Small intestine (tissue), 16 donors: ENCODE measurements around the gene ROS1. TPM values are rescaled to one million over a fixed set of nuclear protein-coding genes. Genes with fewer than 3 reads are reported as not detected.
A peak's percentile ranks its signal among the peaks of the same experiment; 100 is the strongest.
"Not testable (repeated sequence)": the region's sequence is repeated elsewhere in the genome, so short reads cannot be mapped to it uniquely, and the experiment has no call there.

Source experiments
- DNase-seq, 2 donors: peaks; one replicate each; pipeline versions ENCODE4 v3.0.0 to v3.0.0-alpha.2; 2013
- FAIRE-seq: peaks from 2 replicates; lab custom pipeline; 2012; peaks lifted over from hg19 to GRCh38; lab: Jason Lieb, UNC
- H3K27ac ChIP-seq, 3 donors: one replicate each; pipeline ENCODE4 v1.5.1; 2013; ENCODE audit warnings: low read length in 2 of 3, mild to moderate bottlenecking in 2 of 3, control low read depth in 1 of 3, inconsistent platforms in 1 of 3, low read depth in 1 of 3, moderate library complexity in 1 of 3
- H3K27me3 ChIP-seq, 3 donors: one replicate each; pipeline ENCODE4 v1.6.1; 2013; ENCODE audit warnings: low read length in 3 of 3, inconsistent platforms in 1 of 3; ENCODE audit not compliant: control insufficient read depth in 3 of 3, insufficient read depth in 3 of 3
- H3K36me3 ChIP-seq, 3 donors: one replicate each; pipeline ENCODE4 v1.6.1; 2013; ENCODE audit warnings: low read length in 3 of 3, inconsistent platforms in 1 of 3, low read depth in 1 of 3, mild to moderate bottlenecking in 1 of 3, moderate library complexity in 1 of 3; ENCODE audit not compliant: control insufficient read depth in 3 of 3, insufficient read depth in 2 of 3
- H3K4me1 ChIP-seq, 3 donors: one replicate each; pipeline ENCODE4 v1.6.1; 2013; ENCODE audit warnings: low read length in 2 of 3, inconsistent platforms in 1 of 3, low read depth in 1 of 3, mild to moderate bottlenecking in 1 of 3, moderate library complexity in 1 of 3; ENCODE audit not compliant: control insufficient read depth in 3 of 3, insufficient read depth in 2 of 3
- H3K4me3 ChIP-seq, 3 donors: one replicate each; pipeline ENCODE4 v1.5.1; 2013; ENCODE audit warnings: low read length in 3 of 3, control low read depth in 1 of 3, inconsistent platforms in 1 of 3, low read depth in 1 of 3, mild to moderate bottlenecking in 1 of 3, moderate library complexity in 1 of 3
- H3K9me3 ChIP-seq, 2 donors: one replicate each; pipeline ENCODE4 v1.6.1; 2013; ENCODE audit warnings: low read depth in 1 of 2, low read length in 1 of 2; ENCODE audit not compliant: control insufficient read depth in 2 of 2, insufficient read depth in 1 of 2
- WGBS, 3 donors: extraction: QIAGEN DNeasy Blood & Tissue Kit; methylation state at CpG; one replicate each; pipeline ENCODE4 v1.1.7; 2013; 5-methylcytosine and 5-hydroxymethylcytosine counted together
- long read RNA-seq, 10 donors: transcript quantifications; one replicate each; lab custom pipeline, GENCODE V29; 2026
- polyA plus RNA-seq, 4 donors: library from polyadenylated mRNA; stranded (reverse) in 3 of 4; unstranded in 1 of 4; fragments of 200-250 nt in 3 of 4; fragments of 120-200 nt in 1 of 4; gene quantifications; one replicate each; pipeline versions ENCODE4 v1.2.1 to v1.2.3, GENCODE V29; 2013
- donor health status: healthy with polysubstance abuse.
- donor health status: control.
- donor health status: control.
- donor health status: Bipolar disorder and iron deficiency.
- donor health status: healthy.

ROS1 gene
- polyA plus RNA-seq, result 1 to 10 TPM in 1 of 4 donors, under 1 TPM in 2, not detected in 1; under 0.01 to 4.9 (median under 0.01) TPM
- long read RNA-seq, donor 1, result 0 reads
- long read RNA-seq, donor 2, result 0 reads
- long read RNA-seq, donor 3, result 0 reads
- long read RNA-seq, donor 4, result 0 reads
- long read RNA-seq, donor 5, result 0 reads
- long read RNA-seq, donor 6, result 0 reads
- long read RNA-seq, donor 7, result 0 reads
- long read RNA-seq, donor 8, result 0 reads
- long read RNA-seq, donor 9, result 0 reads
- long read RNA-seq, donor 10, result 0 reads

DNA sequence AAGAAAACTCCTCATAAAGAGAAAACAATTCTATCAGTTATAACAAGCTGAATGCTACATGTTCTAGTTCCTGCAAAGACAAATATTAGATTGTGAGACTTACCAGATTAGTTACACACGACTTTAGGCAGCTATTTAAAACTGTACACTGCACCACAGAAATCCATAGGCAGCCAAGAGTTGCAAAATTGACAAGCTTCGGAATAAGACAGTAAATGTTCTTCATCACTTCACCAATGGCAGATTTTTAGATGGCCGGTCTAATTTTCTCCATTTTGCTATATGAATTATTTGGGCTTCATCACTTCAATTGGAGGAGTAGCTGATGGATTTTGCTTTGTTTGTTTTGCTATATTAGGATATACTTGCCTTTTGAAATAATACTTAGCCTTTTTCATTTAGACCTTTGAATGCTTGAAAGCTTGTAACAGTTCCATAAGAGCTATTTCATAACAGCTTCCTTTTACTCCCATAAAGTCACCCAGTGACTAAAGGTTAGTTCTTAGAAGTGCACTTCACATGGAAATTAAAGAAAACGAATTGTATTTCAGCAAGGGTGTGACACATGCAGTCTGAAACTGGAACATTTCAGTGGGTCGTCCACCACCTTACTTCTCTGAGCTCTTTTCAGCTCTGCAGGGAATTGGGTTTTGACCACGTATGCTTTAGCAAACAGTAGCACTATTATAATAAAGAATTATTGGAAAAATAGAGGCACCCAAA is at the start of gene ROS1:
TSS of gene ROS1 (minus strand) at position 512 of the 723 bp plus-strand sequence. CDS start at position 226, 286 bp downstream.
- 28 to 49% (median 36%) methylated on average over 6 of the region's 6 CpGs for WGBS, 3 donors
- H3K4me3 ChIP-seq, result no peak within 1 kb of the TSS
- FAIRE-seq (no peak), DNase-seq (peak; percentile 16 to 56)
- H3K36me3 ChIP-seq, result no peaks in the 10 kb centered on the region
- H3K27ac ChIP-seq, result peak within 1 kb of the TSS in 1 of 3 donors; percentile 65
- no peaks in the 10 kb centered on the region for H3K9me3 ChIP-seq
- no peaks in the 10 kb centered on the region for H3K27me3 ChIP-seq
- peaks cover 0 to 7% (median 0%) of the 10 kb centered on the region in 3 donors for H3K4me1 ChIP-seq

DNA sequence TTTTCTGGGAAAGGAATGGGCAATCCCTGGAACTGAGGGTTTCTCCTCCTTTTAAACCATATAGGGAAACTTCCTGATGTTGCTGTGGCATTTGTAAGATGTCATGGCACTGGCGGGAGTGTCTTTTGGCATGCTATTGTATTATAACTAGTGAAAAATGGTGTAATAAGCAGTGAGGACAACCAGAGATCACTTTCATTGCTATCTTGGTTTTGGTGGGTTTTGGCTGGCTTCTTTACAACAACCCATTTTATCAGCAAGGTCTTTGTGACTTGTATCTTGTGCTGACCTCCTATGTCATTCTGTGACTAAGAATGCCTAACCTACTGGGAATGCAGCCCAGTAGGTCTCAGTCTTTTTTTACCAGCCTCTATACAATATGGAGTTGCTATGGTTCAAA is 47.7 kb upstream of the ROS1 start:
- 86 to 100% (median 93%) methylated on average over 1 of the region's 1 CpG for WGBS, 3 donors
- no peaks in the 10 kb centered on the region for H3K4me1 ChIP-seq
- no peak overlapping the region for H3K4me3 ChIP-seq
- no peak overlapping the region for H3K27ac ChIP-seq
- no peaks in the 10 kb centered on the region for H3K27me3 ChIP-seq
- H3K36me3 ChIP-seq, result no peaks in the 10 kb centered on the region
- no peaks in the 10 kb centered on the region for H3K9me3 ChIP-seq
- DNase-seq, result no peak
- FAIRE-seq, result no peak

DNA sequence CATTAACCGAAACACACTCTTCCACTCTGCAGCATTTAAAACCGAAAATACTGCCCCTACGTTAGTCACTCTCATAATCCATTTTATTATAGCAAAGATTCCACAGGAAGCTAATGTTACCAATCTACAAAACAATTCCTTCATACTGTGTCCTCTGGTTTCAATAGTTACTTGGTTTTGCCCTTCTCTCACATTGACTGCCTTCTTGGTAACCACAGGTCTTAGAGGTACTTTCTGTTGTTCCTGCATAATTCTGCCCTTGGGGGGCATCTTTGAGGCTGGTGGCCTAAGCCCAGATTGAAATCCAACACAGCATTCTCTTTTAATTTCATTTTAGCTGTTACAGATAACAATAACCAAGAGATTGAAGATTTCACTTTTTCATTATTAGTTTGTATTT is 46.9 kb upstream of the ROS1 start:
- no peak for DNase-seq
- no peaks in the 10 kb centered on the region for H3K4me1 ChIP-seq
- H3K27me3 ChIP-seq, result no peaks in the 10 kb centered on the region
- FAIRE-seq, result no peak
- no peaks in the 10 kb centered on the region for H3K36me3 ChIP-seq
- H3K4me3 ChIP-seq, result no peak overlapping the region
- no peaks in the 10 kb centered on the region for H3K9me3 ChIP-seq
- 88 to 94% (median 93%) methylated on average over 3 of the region's 3 CpGs for WGBS, 3 donors
- H3K27ac ChIP-seq, result no peak overlapping the region

DNA sequence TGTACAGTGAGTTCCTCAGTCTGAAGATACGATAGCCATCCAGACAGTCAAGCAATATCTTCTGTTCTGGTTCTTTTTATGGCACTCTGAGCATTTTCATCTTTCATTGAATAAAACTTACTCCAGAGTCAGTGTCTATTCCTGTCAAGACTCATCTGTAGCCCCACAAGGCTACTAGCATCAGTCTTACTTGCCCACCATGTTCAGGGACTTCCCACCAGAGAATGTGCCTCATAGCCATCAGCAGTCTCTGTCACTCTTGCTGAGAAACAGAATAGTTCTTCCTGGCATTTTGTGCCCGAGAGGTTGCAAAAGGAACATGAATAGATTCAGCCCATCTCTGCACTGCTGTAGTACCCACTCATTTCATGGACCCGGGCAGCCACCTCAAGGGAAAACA is 44.0 kb upstream of the ROS1 start:
- no peak overlapping the region for H3K27ac ChIP-seq
- no peak overlapping the region for H3K4me3 ChIP-seq
- H3K27me3 ChIP-seq, result no peaks in the 10 kb centered on the region
- 84 to 93% (median 93%) methylated on average over 3 of the region's 3 CpGs for WGBS, 3 donors
- FAIRE-seq, result no peak
- no peaks in the 10 kb centered on the region for H3K4me1 ChIP-seq
- no peaks in the 10 kb centered on the region for H3K36me3 ChIP-seq
- no peak for DNase-seq
- no peaks in the 10 kb centered on the region for H3K9me3 ChIP-seq

DNA sequence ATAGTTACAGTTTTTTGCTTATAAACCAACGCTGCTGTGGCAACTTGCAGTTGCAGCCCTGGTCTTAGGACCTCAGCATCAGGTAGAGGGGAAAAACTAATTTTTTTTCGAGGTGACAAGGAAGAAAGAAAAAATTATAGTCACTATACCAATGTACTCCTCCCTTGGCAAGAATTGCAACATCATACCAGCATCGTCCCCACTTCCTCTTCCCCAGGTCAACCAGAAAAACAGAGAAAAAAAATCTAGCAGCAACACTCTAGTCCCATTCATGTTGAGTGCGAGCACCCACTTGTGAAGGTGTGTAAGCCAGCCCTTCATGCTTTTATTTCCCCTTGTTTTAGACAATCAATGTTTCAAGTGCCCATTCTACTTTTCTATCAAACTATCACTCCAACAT is 43.6 kb upstream of the ROS1 start:
- Histone ChIP-seq H3K4me1 (no peaks in the 10 kb centered on the region), H3K27ac (no peak overlapping the region), H3K9me3 (no peaks in the 10 kb centered on the region), H3K4me3 (no peak overlapping the region), H3K27me3 (no peaks in the 10 kb centered on the region), H3K36me3 (no peaks in the 10 kb centered on the region)
- FAIRE-seq (no peak), DNase-seq (peak in 1 of 2 donors; percentile 9)
- 54 to 69% (median 66%) methylated on average over 4 of the region's 4 CpGs for WGBS, 3 donors

DNA sequence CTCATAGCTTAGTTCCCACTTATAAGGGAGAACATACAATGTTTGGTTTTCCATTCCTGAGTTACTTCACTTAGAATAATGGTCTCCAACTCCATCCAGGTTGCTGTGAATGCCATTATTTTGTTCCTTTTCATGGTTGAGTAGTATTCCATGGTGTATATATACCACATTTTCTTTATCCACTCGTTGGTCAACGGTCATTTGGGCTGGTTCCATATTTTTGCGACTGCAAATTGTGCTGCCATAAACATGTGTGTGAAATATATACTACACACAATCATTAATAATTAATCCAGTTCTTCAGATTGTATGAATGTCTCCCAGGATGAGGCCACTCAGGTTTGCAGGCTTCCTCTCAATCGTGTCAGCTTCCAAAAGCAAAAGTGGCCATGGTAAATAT is 42.8 kb upstream of the ROS1 start:
- not testable (repeated sequence) for H3K36me3 ChIP-seq, FAIRE-seq, H3K4me1 ChIP-seq, H3K4me3 ChIP-seq, H3K27ac ChIP-seq, H3K9me3 ChIP-seq, H3K27me3 ChIP-seq
- 16 to 60% (median 41%) methylated on average over 4 of the region's 4 CpGs for WGBS, 3 donors
- DNase-seq, result peak in 1 of 2 donors; percentile 79

DNA sequence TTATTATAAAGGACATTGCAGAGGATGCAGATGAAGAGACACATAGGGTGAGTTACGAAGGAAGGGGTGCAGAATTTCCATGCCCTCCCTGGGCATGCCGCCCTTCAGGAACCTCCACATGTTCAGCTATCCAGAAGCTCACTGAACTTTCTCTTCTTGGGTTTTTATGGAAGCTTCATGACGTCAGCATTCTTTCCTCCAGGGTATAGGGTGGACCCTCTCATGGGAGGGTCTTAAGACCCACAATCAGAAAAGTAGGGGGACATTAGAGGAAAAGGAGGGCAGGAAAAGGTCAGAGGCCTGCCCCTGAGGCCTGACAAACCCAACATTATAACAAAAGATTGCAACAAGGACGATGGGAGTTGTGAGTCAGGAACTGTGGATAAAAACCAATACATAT is 42.1 kb upstream of the ROS1 start:
- WGBS, 3 donors, result 86 to 92% (median 91%) methylated on average over 4 of the region's 4 CpGs
- Histone ChIP-seq H3K4me3 (no peak overlapping the region), H3K27ac (no peak overlapping the region), H3K4me1 (no peaks in the 10 kb centered on the region), H3K9me3 (no peaks in the 10 kb centered on the region), H3K27me3 (no peaks in the 10 kb centered on the region), H3K36me3 (no peaks in the 10 kb centered on the region)
- FAIRE-seq, result no peak
- no peak for DNase-seq

DNA sequence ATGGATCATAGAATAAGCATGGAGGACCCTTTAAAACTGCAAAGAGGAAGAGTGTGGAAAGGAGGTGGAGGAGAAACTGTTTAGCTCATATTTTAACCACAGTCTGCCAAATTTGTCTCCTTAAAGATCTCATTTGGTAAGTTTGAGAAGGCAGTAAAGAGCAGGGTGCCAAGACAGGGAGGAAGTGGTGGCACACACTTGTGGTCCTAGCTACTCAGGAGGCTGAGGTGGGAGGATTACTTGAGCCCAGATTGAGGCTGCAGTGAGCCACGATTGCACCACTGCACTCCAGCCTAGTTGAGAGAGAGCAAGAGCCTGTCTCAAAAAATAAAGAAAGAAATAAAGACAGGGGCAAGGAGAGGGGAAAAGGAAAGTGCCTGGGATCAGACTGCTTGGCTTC is 39.9 kb upstream of the ROS1 start:
- no peaks in the 10 kb centered on the region for H3K4me1 ChIP-seq
- no peak for DNase-seq
- H3K27ac ChIP-seq, result no peak overlapping the region
- H3K27me3 ChIP-seq, result no peaks in the 10 kb centered on the region
- no peak overlapping the region for H3K4me3 ChIP-seq
- 41 to 83% (median 67%) methylated on average over 1 of the region's 1 CpG for WGBS, 3 donors
- FAIRE-seq, result no peak
- H3K9me3 ChIP-seq, result no peaks in the 10 kb centered on the region
- H3K36me3 ChIP-seq, result no peaks in the 10 kb centered on the region
